Measurements from ENCODE around the gene GAA. TPM values are rescaled to one million over a fixed set of nuclear protein-coding genes. Genes with fewer than 3 reads are reported as not detected.

GAA gene
- total and polyA plus RNA-seq, 4 donors, result 21.3 to 58.7 (median 37.0) TPM

- Histone ChIP-seq H3K36me3 (ENCODE audit: control insufficient read depth in 4 of 4, insufficient read depth in 3 of 4, low read depth in 1 of 4, low read length in 3 of 4) (no peaks in the 10 kb centered on the region), H3K27me3 (ENCODE audit: control insufficient read depth in 4 of 4, insufficient read depth in 4 of 4, low read length in 3 of 4) (no peaks in the 10 kb centered on the region), H3K9ac (ENCODE audit: low read depth in 1 of 2, low read length in 2 of 2) (no peak overlapping the region), H3K9me3 (ENCODE audit: control insufficient read depth in 4 of 4, low read length in 3 of 4) (no peaks in the 10 kb centered on the region), H3K4me1 (ENCODE audit: control insufficient read depth in 4 of 4, insufficient read depth in 4 of 4, low read length in 3 of 4) (peaks cover 0 to 18% (median 11%) of the 10 kb centered on the region in 4 donors), H3K27ac (ENCODE audit: low read depth in 1 of 2, low read length in 2 of 2) (no peak overlapping the region), H3K4me3 (ENCODE audit: low read depth in 1 of 3, low read length in 3 of 3) (no peak overlapping the region)
- 92% methylated on average over 15 of the region's 15 CpGs for WGBS
- DNase-seq (ENCODE audit: low spot score), result no peak
- TF ChIP-seq FOXA1 (IDR thresholded peaks at IDR 0.05), result no peak
Measured at GRCh38 chr17:80102664-80103448, 1.5 kb downstream of the GAA start.

GRCh38 chr17:80103449-80104085 is 2.2 kb downstream of the GAA start:
- no peak for DNase-seq (ENCODE audit: low spot score)
- Histone ChIP-seq H3K36me3 (ENCODE audit: control insufficient read depth in 4 of 4, insufficient read depth in 3 of 4, low read depth in 1 of 4, low read length in 3 of 4) (no peaks in the 10 kb centered on the region), H3K9ac (ENCODE audit: low read depth in 1 of 2, low read length in 2 of 2) (no peak overlapping the region), H3K4me1 (ENCODE audit: control insufficient read depth in 4 of 4, insufficient read depth in 4 of 4, low read length in 3 of 4) (peaks cover 0 to 18% (median 11%) of the 10 kb centered on the region in 4 donors), H3K27ac (ENCODE audit: low read depth in 1 of 2, low read length in 2 of 2) (no peak overlapping the region), H3K9me3 (ENCODE audit: control insufficient read depth in 4 of 4, low read length in 3 of 4) (no peaks in the 10 kb centered on the region), H3K27me3 (ENCODE audit: control insufficient read depth in 4 of 4, insufficient read depth in 4 of 4, low read length in 3 of 4) (no peaks in the 10 kb centered on the region), H3K4me3 (ENCODE audit: low read depth in 1 of 3, low read length in 3 of 3) (no peak overlapping the region)
- 96% methylated on average over 19 of the region's 19 CpGs for WGBS
- TF ChIP-seq CTCF (IDR thresholded peaks at IDR 0.05; ENCODE audit: low read depth, low read length, missing input control) (no peak), TAF1 (conservative IDR thresholded peaks at IDR 0.05) (no peak), EGR1 (IDR thresholded peaks at IDR 0.05; ENCODE audit: low read depth in 2 of 2) (no peak), FOXA2 (IDR thresholded peaks at IDR 0.05) (no peak), JUND (IDR thresholded peaks at IDR 0.05) (no peak), NR2F2 (IDR thresholded peaks at IDR 0.05) (no peak), SP1 (IDR thresholded peaks at IDR 0.05) (no peak), RAD21 (IDR thresholded peaks at IDR 0.05) (no peak)

- 82% methylated on average over 26 of the region's 26 CpGs for WGBS
- Histone ChIP-seq H3K27ac (ENCODE audit: low read depth in 1 of 2, low read length in 2 of 2) (no peak overlapping the region), H3K4me1 (ENCODE audit: control insufficient read depth in 4 of 4, insufficient read depth in 4 of 4, low read length in 3 of 4) (peaks cover 0 to 18% (median 11%) of the 10 kb centered on the region in 4 donors), H3K9ac (ENCODE audit: low read depth in 1 of 2, low read length in 2 of 2) (no peak overlapping the region), H3K4me3 (ENCODE audit: low read depth in 1 of 3, low read length in 3 of 3) (no peak overlapping the region), H3K36me3 (ENCODE audit: control insufficient read depth in 4 of 4, insufficient read depth in 3 of 4, low read depth in 1 of 4, low read length in 3 of 4) (no peaks in the 10 kb centered on the region), H3K27me3 (ENCODE audit: control insufficient read depth in 4 of 4, insufficient read depth in 4 of 4, low read length in 3 of 4) (no peaks in the 10 kb centered on the region), H3K9me3 (ENCODE audit: control insufficient read depth in 4 of 4, low read length in 3 of 4) (no peaks in the 10 kb centered on the region)
- no peak for TF ChIP-seq ATF3 (IDR thresholded peaks at IDR 0.05)
- TF ChIP-seq HNF4A (conservative IDR thresholded peaks at IDR 0.05), result no peak
- no peak for TF ChIP-seq SP1 (IDR thresholded peaks at IDR 0.05)
- no peak for TF ChIP-seq GABPA (IDR thresholded peaks at IDR 0.05 in 1 of 2, conservative IDR thresholded peaks at IDR 0.05 in 1 of 2)
- TF ChIP-seq YY1 (IDR thresholded peaks at IDR 0.05), result no peak
- TF ChIP-seq HNF4G (IDR thresholded peaks at IDR 0.05), result no peak
- no peak for TF ChIP-seq RXRA (IDR thresholded peaks at IDR 0.05)
- no peak for TF ChIP-seq FOXA2 (IDR thresholded peaks at IDR 0.05)
- no peak for TF ChIP-seq MAX (IDR thresholded peaks at IDR 0.05)
- no peak for TF ChIP-seq NR2F2 (IDR thresholded peaks at IDR 0.05)
- DNase-seq (ENCODE audit: low spot score), result no peak
Measured at GRCh38 chr17:80104321-80104955, 3.1 kb downstream of the GAA start.
